LoVo (cell line): ENCODE measurements around the gene CHST3.
"Not testable (repeated sequence)": the region's sequence is repeated elsewhere in the genome, so short reads cannot be mapped to it uniquely, and the experiment has no call there.

Experiments
- DNase-seq: peaks from one replicate; pipeline ENCODE4 v3.0.0-alpha.2; 2016; ENCODE audit warnings: low spot score

CHST3 gene

DNA sequence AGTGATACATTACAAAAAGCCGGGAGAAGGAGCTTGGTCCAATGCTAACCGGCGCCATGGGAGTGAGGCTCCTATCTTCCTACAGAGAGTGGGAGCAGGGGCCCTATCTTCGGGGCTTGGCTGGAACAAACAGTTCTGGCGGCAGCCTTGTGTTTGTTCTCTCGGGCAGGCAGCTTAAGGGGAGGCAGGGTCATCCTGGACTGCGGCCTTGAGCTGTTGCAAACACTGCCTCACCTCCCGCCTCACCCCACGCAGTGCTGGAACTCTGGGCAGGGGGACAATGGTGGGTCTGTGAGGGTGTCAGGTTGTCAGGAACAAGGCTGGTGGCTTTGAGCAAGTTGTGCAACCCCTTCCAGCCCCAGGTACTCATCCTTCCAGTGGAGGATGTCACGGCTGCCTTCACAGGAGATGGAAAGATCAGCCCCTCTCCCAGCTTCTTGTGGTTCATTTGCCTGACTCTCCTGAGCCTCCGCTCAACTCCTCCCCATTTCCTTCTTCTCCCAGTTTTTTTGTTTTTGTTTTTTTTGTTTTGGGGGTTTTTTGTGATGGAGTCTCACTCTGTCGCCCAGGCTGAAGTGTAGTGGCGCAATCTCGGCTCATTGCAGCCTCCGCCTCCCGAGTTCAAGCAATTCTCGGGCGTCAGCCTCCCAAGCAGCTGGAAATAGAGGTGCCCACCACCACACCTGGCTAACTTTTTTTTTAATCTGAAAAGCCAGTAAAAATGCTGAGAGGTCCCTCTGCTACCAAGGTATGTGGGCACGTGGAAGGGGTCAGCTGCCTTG, 66.8 kb downstream of the CHST3 start:
- no peak for DNase-seq

DNA sequence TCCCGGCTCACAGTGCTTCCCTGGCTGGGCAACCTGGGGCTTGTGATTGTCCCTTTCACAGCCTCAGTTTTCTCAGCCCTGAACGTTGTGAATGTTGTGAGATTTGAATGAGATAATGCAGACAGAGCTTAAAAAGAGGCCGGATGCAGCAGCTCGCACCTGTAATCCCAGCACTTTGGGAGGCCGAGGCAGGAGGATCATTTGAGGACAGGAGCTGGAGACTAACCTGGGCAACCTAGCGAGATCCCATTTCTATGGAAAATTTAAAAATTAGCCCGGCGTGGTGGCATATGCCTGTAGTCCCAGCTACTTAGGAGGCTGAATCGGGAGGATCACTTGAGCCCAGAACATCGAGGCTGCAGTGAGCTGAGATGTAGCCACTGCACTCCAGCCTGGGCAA, 67.5 kb downstream of the CHST3 start:
- no peak for DNase-seq

DNA sequence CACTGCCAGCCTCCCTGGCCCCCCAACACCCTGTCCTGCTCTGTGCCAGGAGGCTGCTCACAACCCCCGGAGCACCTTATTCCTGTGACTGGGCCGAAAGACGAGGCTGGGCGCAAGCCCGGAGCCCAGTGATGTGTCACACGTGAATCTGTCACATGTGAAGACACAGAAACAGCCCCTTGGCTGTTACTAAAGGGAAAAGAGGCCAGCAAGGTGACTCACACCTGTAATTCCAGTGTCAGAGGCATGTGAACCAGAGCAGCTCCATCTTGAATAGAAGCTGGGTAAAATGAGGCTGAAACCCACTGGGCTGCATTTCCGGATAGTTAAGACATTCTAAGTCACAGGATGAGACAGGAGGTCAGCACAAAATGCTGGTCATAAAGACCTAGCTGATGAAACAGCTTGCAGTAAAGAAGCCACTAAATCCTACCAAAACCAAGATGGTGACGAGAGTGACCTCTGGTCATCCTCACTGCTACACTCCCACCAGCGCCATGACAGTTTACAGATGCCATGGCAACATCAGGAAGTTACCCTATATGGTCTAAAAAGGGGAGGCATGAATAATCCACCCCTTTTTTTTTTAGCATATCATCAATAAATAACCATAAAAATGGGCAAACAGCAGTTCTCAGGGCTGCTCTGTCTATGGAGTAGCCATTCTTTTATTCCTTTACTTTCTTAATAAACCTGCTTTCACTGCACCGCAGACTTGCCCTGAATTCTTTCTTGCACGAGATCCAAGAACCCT, 68.4 kb downstream of the CHST3 start:
- not testable (repeated sequence) for DNase-seq

DNA sequence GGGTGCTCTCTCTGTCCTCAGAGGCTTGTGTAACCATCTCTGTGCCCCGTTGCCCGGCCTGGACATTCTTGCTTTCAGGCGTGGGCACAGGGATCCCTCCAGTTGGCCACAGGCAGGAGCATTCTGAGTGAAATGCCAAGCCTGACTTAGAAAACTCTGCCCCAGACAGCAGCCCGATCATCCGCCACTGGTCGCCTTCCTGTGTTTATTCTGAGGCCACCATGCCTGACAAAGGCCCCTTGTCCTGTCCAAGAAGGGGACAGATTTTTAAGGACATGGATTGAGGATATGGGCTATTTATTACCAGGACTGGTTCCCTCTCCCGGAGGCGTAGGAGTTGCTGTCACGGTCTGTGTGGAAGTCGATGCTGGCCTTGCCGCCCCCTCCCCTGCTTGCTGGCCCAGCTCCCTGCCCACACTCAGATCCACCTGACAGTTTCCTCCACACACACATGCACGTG, 69.9 kb downstream of the CHST3 start:
- no peak for DNase-seq

DNA sequence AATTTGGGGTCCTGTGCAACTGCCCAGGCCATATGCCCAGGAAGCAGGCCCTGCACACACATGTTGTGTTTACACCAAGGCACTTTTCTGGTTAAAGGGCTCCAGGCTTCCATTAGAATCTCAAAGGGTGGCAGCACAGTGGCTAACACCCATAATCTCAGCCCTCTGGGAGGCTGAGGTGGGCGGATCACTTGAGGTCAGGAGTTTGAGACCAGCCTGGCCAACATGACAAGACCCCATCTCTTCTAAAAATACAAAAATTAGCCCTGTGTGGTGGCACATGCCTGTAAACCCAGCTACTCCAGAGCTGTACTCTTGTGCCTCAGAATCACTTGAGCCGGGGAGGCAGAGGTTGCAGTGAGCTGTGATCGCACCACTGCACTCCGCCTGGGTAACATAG, 70.6 kb downstream of the CHST3 start:
- DNase-seq: no peak

DNA sequence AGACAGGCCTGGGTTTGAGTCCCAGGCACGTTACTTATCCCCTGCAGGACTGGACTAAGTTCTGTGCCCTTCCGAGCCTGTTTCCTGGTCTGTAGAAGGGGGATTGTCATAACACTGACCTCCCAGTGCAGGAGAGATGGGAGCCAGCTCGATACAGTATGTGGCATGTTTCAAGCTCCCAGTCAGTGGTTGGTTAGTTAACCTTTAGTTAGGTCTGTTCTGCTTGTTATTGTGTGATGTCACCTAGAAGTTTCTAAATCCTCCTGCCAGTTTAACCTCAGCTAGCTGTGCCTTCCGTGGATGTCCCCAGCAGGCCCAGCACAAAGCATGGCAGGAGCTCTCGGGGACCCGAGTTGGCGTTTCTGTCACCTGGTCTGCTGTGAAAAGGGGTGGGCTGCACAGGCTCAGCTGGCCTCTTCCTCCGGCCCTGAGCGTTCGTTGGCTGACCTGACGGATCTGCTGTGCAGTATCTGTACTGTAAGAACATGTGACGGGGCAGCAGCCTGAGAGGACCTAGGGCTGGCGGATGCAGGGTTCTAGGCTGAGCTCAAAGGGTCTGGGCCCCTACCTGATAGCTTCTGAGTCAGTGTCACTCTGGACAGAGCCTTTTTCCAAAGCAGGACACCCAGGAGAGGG, 71.2 kb downstream of the CHST3 start:
- no peak for DNase-seq

DNA sequence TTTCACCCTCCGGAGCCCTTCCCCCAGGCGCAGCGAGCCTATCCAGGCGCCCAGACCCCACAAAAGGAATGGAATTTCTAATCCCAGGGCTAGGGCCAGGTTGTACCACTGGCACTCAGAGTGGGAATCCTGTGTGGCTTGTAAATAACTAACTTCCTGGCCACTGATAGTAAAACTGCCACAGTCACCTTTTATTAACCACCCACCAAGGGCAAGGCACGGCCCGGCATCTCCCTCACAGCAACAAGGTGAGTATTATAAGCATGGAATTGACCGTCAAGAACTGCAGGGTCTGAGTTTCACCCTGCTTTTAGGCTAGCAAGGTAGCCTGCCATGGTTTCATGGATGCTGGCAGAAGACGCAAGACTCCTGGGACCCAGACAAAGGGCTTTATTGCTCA, 73.1 kb downstream of the CHST3 start:
- DNase-seq: peak; percentile 11

DNA sequence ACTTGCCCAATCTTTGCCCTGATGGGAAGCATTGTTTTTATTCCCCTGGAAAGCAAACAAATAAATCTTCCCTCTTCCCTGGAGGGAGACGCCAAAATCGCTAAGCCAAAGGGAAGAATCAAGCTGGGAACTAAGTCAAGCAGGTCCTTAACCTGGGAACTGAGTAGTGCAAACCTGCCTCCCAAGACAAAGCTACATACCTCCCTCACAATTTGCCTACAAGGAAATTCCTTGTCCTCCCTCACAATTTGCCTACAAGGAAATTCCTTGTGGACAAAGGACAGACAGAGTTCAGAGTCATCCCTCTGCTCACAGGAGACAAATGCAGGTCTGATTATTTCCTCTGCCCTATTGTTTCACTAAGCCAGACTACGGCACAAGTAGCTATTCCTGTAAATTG, 73.6 kb downstream of the CHST3 start:
- no peak for DNase-seq

DNA sequence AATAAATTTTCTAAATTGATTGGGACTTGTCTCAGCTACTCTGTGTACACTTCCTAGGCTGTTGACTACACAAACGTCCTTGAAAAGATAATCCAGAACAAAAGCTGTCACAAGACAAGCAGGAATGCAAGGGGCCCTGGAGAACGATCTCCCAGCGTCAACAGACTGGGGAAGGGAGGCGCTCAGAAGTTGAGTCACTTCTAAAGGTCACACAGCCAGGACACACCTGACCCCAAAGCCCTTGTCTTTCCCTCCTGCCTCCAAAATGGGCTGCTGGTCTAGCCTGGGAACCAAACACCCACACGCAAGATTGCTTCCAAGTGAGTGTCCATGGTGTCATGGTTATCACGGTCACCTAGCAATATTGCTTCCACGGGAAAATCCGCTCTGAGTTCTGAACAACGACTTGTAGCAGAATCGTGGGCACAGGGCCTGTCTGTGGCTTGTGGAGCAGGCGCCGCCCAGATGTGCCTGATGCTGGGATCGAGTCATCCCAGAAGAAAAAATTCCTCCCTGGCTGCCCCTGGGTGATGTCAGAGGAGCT, 74.3 kb downstream of the CHST3 start:
- DNase-seq: no peak

DNA sequence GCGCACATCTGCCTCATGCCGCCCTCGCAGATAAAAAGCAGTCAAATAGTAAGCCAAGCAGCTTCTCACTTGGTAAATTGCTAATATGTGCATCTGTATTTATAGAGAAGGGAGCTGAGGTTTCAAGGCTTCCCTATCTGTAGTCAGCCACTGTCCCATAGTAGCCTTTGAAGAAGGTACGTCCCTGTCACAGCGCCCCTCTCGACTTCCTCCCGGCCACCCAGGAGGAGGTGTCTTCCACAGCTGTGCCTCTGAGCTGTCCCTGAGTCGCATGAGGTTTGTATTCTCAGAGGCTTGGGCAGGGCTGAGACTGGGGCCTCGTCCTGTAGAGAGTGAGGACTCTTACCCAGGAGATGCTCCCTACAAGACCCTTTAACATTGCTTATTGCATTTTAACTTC, 75.2 kb downstream of the CHST3 start:
- no peak for DNase-seq

DNA sequence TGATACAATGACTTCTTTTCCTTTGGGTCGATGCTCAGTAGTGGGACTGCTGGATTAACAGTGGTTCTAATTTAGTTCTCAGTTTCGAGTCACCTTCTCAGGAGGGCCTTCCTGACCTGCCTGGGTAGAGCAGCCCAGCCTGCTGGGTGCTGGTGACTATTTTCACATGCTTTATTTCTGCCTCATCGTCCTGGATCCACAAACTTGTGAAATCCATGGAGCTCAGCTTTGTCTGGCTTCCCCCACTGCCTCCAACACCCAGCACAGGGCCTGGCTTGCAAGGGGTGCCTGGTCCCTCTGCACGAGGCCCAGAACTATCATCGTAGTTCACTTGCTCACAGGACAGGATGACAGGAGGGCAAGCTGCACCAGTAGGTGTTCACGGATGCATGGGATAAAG, 77.3 kb downstream of the CHST3 start:
- DNase-seq: no peak

DNA sequence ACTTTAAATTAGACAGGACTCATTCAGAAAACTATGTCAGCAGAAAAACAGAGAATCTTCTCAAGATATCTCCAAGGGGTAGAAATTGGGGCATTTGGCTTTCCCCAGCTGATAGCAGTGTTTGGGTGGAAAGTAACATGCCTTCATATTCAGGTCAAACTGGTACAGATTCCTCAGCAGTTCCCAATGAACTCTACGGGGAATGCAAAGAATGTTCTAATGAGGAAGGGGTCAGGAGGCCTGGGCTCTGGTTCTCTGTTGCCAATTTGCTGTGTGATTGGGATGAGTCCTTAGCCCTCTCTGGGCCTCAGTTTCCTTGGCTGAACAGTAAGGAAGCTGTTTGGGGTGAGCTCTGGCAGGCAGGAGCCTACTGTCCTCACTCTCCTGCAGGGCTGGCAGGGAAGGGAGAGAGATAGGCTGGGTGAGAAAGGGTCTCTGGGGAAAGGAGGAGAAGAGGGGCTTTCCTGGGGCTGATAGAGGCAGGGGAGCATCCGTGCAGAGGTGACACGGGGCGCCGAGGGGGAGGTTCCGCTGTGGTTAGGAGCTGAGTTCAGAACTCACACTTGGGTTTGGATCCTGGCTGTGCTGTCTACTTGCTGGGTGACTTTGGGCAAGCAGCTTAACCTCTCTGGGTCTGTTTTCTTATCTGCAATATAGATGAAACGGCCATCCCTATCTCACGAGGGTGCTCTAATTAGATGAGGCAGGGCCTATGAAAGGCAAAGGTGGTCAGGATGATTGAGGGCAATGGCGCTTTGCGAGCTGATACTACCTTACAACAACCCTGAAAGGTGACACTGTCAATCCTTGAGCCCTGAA, 79.0 kb downstream of the CHST3 start:
- no peak for DNase-seq

DNA sequence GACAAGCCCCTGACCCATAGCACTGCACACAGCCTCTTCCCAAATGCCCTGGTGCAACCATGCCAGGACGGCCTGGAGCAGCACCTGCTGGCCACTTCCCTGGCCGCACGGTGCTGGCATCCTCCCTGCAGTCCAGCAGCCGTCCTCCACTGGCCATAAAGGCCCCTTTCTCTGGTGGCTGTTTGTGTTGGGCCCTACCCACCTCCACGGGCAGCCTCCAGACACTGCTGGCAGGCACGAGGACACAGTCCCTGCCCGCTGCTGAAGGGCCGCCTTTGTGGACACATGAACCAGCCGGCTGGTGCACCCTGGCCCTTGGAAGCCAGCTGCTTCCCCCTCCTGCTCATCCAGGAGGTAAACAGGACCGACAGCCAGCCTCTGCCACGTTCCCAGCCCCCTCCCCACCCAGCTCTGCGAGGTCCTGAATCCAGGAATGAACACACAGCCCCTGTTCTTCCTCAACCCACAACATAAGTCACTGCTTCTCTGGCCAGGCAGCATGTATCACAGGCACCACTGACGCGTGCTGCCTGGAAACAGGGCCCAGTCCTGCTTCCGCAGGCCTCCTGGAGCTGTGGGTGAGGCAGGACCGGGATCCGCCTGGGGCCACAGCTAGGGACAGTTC, 80.3 kb downstream of the CHST3 start:
- DNase-seq: no peak

DNA sequence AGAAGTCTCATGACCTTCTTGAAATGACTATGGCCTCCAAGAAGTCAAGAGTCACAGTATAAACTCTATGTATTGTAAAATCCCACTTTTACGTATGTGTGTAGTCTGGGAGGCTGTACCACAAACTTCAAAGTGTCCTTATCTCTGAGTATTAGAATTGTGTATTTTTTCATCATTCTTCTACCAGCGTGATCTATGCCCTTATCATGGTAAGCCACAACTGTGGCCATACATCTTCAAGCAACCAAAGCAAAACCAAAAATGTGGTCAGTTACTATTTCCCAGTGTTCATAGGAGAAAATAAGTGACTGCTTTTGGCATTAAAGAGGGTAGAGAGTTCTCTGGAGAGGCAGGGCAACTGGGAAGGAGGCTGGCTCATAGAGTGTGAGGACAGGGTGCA, 81.4 kb downstream of the CHST3 start:
- DNase-seq: no peak

DNA sequence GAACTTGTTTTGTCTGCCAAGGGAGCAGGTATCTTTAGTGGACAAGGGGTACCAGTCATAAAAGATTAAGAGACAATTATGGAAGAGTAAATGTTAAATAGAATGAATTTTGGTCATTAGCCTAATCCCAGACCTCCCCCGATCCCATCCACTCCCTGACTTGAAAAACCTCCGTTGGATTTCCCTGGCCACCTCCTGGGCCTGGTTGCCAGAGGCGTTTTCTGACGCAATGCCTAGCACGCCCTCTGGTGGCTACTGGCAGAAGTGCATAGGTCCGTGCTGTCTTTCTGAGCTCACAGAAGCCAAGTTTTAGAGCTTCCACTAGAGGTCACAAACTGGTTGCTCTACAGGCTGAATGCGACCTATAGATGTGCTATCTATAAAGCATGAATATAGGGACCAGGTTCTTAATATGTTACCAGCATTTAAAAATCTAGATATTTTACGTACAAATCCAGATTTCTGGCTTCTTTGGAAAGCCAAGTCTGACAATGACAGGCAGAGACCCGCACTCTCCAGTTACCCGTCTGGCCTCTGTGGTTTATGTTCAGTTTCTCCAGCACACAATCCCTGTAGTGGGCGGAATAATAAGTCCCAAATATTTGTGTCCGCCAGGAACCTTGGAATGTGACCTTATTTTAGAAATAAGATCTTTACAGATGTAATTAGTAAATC, 84.4 kb downstream of the CHST3 start:
- peak; percentile 94 for DNase-seq

DNA sequence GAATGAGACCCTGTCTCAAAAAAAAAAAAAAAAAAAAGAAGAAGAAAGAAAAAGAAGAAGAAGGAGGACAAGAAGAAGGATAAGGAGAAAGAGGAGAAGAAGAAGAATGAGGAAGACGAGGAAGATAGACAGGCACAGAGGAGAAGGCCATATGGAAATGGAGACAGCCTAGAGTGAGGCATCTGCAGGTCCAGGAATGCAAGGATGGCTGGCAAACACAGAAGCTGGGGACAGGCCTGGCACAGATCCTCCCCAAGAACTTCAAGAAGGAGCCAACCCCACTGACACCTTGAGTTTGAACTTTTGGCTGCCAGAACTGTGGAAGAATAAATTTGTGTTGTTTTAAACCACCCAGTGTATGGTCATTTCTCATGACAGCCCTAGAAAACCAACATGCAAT, 85.3 kb downstream of the CHST3 start:
- no peak for DNase-seq

DNA sequence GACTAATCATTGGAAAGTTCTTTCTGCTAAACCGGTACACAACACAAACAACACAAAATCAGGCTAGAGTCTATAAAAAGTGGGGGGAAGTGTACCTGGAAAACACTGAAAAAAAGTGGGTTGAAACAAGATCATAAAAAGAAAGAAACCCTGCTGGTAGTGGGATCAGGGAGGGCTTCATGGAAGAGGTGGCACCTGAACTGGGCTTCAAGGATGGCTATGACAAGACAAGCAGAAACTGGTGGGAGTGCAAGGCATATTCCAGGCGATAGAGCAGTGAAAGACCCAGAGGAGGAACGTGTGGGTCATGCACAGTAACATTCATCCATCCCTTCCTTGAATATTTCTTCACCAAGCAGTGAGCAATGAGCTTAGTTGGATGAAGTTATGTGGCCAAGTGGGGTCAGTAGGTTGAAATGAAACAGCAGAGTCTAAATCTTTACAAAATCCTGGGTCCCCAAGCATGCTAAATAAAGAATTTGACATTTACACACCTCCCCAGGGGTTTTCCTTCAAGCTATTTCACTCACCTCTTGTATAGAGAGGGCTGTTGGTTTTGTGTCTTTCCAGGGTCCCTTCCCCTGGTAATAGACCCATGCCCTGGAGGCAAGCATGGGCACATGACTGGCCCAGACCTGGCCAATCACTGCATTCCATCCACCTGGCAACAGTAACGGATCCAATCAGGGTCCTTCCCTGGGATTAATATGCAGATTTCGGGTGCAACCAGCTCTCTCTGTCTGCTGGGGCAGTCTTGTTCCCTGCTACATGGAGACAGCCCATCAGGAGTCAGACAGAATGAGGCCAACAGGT, 86.0 kb downstream of the CHST3 start:
- no peak for DNase-seq

DNA sequence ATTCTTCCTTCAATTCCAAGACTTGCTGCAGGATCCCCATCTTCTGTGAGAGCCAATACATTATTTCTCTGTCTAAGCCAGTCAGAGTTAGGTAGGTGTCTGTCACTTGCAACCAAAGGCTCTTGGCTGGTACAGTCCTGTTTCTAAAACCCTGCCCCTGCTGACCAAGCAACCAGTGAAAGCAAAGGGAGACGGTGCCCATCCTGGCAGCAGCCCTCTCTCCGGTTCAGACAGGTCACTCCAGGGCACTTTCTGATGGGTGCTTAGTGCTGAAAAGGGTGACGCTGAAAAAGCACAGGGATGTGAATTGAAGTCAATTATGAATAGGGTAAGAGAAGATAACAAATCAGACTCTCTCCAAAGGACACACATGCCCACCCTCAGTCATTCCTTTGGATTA, 86.7 kb downstream of the CHST3 start:
- DNase-seq: no peak

DNA sequence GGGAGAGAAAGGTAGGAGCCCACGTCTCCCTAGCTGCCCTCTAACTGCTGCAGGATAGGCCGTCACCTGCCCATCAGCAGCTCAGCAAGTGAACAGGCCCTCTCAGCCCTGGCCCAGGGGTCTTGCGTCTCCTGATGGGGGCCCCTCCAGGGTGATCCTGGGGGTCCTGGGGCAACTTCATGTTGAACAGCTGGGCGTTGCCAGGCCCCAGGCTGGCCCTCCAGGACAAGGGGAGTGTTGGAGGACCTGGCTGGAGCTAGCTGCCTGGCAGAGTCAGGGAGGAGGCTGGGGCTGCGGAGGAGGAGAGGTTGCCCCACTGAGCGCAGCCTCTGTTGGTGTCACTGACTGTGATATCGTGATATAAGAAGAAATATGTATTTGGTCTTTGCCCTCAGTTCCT, 89.5 kb downstream of the CHST3 start:
- no peak for DNase-seq

DNA sequence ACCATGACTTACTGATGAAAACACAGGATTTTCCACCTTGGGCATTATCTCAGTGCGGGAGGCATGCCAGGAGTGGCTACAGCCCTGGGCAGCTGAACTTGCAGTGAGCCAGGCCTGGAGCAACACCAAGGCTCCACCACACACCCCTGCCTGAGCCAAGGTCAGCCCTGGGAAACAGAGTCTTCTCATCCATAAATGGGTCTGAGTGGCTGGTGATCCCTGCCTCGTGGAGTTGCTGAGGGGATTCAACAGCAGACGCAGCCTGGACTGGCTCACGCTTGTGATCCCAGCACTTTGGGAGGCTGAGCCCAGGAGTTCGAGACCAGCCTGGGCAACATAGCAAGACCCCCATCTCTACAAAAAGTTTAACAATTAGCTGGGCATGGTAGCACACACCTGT, 91.9 kb downstream of the CHST3 start:
- no peak for DNase-seq
